ENCODE results near the gene SPON1.
A peak's percentile ranks its signal among the peaks of the same experiment; 100 is the strongest.
"Not testable (repeated sequence)": the region's sequence is repeated elsewhere in the genome, so short reads cannot be mapped to it uniquely, and the experiment has no call there.

SPON1 gene

GRCh38 chr11:14275076-14275475, 312.6 kb downstream of the SPON1 start:
- peak; percentile 12 for DNase-seq (ENCODE audit: low read depth)

- DNase-seq (ENCODE audit: low read depth) = not testable (repeated sequence)
Observed at GRCh38 chr11:14278869-14279268, 316.3 kb downstream of the SPON1 start.

DNA sequence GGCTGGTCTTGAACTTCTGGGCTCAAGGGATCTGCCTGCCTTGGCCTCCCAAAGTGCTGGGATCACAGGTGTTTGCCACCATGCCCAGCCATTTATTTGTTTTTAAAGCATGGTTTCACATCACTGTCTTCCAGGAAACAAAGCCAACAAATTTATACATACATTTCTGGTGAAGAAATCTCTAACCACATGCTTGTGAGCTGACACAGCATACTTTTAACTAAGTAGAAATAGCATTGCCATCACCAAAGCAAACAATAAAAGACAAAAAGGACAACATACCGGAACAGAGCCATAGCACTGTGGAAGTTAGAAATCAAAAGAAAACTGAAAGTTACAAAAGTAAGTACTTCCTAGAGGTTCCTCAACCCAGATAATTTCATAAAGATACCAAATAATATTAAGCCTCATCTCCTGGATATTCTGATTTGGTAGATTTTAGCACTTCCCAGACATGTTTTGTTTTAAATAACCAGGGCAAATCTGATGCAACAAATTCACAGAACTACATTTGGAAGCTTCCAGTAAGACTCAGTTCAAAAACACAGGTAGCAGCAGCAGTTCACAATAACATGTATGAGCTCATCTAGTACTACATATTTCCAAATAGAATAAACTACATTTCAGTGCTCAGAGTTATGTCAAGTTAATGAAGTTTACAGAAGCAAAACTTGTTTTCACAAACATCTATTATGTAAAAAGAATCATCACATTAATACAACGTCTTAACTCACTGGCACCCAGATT, 325.8 kb downstream of the SPON1 start:
- DNase-seq (ENCODE audit: low read depth) = peak; percentile 77

DNA sequence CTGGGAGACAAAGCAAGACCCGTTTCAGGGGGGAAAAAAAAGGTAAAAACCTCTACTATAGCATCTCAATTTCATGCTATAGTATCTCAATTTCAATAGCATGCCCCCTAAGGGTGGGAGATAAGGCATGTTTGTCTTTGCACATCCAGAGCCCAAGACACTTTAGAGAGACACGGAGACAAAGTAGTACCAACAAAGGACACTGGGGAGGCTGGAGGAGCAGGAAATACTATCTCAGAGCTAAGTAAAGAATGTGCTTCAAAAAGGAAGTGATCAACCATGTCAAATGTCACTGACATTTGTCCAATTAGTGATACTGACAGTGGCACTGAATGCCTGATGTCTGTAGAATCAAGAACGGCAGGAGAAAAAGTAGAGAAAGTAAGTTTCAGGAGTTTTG, 327.9 kb downstream of the SPON1 start:
- no peak for DNase-seq (ENCODE audit: low read depth)

- no peak for DNase-seq (ENCODE audit: low read depth)
Observed at GRCh38 chr11:14299921-14300320, 337.4 kb downstream of the SPON1 start.

DNA sequence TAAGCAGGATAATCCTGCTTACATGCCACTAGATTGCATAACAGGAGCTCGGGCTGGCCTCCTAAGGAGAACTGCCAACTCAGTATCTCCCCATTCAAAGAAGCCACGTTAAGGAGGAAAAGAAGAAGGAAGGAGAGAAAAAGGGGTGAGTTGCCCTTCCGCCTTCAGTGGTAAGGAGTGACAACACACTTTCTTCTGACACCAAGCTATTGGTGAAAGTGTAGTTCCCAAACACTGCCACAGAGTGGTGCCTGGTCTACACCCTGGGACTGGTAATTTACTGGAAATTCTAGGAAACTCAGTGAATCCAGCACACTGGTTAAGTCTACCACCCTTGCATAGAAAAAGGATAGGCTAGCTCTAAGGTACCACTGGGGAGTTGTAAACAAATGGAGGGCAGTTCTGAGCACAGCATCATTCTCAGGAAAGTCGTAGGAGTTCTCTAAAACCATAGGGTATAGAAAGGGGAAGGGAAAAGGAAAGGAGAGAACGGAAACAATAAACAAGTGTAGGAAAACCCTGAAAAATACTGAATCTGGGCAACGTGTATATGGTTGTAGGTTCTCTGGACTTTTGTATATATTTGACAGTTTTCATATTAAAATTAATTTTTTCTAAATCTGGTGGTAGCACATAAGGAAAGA, 338.3 kb downstream of the SPON1 start:
- DNase-seq (ENCODE audit: low read depth) = peak; percentile 81

- DNase-seq (ENCODE audit: low read depth) = no peak
Observed at GRCh38 chr11:14304601-14305000, 342.1 kb downstream of the SPON1 start.

GRCh38 chr11:14305649-14306048, 343.1 kb downstream of the SPON1 start:
- no peak for DNase-seq (ENCODE audit: low read depth)

DNA sequence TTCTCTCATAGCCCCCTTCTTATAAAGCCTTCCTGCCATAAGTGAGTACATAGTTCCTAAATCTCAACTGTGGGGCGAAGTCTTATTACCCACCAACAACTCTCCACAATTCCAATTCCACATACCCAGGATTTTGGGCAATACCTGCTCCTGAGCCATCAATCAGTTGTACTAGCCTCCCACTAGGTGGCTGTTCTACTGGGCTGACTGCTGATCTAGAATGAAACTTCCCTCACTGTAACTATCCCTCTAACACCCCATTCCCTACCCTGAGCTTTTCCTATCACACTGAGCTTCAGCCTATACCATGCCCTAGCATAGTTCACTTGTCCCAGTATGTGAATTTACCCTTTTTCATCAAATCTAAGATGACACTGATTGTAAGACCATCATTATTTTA, 344.0 kb downstream of the SPON1 start:
- no peak for DNase-seq (ENCODE audit: low read depth)

DNA sequence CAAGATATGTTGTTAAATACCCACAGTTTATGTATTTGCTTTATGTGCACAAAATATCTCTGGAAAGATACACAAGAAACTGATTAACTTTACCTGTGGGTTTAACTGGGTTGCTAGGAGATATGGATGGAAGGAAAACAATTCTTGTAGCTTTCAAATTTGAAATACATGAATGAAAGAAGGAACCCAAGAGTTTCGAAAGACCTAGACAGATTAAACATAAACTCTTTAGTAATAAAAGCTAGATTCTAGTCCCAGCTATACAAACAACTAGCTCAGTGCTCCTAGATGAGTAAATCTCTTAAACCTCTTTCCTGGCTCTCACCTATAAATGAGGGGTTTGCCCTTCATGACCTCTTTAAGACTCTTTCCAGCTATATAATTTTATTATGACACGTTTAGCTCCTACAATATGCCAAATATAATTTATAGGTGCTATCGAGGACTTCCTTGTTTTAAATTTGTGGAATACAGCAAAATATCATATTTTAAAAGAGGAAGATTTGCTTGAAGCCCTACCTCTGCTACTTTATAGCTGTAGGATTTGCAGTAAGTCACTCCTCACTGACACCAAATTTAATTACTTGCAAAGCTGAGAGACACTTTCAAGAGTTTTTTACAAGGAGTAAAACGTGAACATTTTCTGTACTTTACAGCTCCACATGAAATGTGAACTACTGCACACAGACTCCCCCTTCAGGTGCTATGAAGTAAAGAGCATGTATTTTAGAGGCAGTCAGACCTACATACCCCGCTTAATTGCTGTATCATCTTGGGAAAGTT, 345.8 kb downstream of the SPON1 start:
- DNase-seq (ENCODE audit: low read depth) = peak; percentile 60

DNA sequence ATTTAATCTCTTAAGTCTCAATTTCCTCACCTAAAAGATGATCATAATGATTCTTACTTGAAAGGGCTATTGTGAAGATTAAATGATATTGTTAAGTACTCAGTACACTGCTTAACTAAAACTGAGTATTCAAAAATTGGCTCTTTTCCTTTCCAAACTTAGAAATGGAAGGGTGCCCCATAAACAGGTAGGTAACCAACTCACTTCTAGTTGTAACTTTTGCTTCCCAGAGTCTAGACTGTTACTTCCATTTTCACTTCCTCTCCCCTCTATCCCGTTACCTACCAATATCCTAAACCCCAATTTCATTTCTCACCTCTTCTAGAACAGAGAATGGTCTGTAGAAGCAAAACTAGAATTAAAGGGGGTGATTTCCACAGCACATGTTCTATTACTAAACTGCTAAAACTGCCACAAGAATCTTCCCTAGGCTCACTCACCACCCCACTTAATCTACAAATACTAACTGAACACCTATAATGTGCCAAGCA, 346.4 kb downstream of the SPON1 start:
- DNase-seq (ENCODE audit: low read depth) = no peak

DNA sequence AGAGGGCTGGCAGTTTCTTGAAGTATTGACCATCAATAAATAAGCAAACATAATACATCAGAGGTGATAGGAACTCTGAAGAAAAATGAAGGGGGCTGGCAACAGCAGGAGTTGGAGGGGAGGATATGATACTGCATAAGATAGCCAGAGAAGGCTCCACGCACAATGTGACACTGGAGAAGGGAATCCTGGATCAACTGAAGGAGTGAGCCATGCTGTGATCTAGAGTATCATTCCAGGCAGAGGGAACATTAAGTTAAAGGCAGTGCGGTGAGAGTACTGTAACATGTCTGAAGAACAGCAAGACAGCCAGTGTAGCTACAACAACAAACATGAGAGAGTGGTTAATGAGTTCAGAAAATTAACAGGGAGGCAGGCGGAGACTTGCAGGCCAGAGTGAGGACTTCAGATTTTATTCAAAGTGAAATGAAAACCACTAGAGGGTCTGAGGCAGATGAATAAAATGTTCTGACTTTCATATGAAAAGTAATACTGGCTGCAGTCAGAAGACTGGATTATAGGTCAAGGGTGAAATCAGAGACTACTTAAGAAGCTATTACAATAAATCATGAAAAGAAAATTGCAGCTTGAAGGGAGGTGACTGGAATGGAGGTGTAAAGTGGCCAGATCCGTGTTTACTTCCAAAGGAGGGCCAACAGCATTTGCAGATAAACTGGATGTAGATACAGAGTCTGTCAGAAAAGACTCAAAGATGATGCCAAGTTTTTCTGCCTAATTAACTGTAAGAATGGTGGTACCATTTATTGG, 347.1 kb downstream of the SPON1 start:
- no peak for DNase-seq (ENCODE audit: low read depth)

GRCh38 chr11:14310679-14311078, 348.2 kb downstream of the SPON1 start:
- DNase-seq (ENCODE audit: low read depth) = no peak

DNA sequence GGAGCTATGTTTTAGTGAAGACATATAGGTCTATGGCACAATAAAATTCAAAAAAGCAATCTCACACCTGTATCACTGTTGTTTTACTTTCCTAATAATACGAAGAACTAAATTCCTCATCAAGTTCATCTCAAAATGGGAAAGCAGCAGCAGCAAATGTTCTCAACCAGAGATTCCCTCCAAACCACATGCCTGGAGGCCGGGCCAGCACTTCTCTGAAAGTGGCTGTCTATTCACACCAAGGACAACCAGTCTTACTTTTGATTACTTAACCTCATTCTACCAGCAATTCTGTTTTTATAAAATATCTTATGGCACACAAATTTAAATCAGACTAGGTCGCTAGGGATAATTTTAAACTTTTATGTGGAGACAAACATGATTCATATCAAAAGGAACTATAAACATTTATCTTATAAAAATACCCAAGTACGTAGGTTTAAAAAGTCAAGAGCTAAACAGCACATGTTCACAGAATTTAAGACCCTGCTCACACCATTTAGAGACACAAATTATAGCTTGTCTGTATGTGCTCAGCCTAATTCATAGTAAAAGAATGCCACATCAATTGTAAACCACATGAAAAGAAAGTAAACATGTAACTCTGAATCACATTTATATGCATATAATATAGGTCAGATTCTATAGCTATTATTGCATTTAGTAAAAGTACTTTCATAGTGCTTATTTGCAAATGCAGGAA, 350.4 kb downstream of the SPON1 start:
- no peak for DNase-seq (ENCODE audit: low read depth)

DNA sequence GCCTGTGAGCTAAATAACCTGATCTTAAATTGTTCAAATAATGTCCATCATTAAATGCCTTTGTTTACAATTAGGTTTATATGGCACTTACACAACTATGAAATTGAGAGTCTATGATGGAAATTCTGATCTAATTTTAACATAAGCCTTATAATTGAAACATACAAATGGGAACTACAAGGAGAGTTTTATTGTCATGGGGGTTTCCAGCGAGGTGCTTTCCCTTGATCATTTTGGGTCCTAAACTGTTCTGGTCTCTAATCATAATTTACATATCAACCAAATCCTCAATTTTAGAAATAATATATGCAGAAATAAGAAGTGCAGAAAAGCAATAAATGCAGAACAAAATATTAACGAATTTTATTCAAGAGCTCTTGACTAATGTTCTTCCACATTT, 351.6 kb downstream of the SPON1 start:
- no peak for DNase-seq (ENCODE audit: low read depth)

DNA sequence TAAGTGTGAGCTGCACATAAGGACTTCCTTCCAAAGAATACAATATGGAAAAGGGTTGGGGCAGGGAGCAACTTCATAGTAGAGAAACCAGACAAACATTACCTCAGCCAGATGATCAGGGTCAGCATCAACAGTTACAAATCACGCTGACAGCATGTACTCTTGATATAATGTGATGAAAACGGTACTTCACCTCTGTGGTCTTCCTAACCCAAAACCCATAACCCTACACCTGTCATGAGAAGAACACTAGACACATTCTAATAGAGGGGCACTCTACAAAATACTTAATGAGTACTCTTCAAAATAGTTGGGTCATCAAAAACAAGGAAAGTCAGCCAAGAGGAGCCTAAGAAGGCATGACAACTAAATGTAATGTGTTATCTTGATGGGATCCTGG, 352.6 kb downstream of the SPON1 start:
- no peak for DNase-seq (ENCODE audit: low read depth)

All from amniotic epithelial cell (primary cell).